Spleen (tissue), 7 donors: ENCODE measurements around the gene GOLPH3.

ENCODE experiments used
- POLR2A ChIP-seq, 3 donors: fragments of 450-650 bp; IDR thresholded peaks; one replicate each; pipeline ENCODE4 v1.5.1; 2017; ENCODE audit warnings: antibody characterized with exemption in 3 of 3, mild to moderate bottlenecking in 1 of 3
- TF ChIP-seq, protein P1 (sequence below), 11 experiments: fragments of 200-600 bp in 7 of 11; fragments of 450-650 bp in 4 of 11; sonication (generic) in 4 of 11; IDR thresholded peaks in 8 of 11; conservative IDR thresholded peaks in 3 of 11; 1 replicate in 7 of 11; 2 replicates in 4 of 11; pipeline versions ENCODE4 v1.4.0 to v1.8.0; 2016 to 2021; ENCODE audit warnings: antibody characterized with exemption in 11 of 11, inconsistent platforms in 4 of 11, mild to moderate bottlenecking in 1 of 11
- donor health status: DM: no; HTN: no; CAD: no; lungs with moderate emphysema.
- donor health status: DM: no; HTN: no; CAD: no.
- donor health status: DM: no; HTN: no; CAD: no.

DNA sequence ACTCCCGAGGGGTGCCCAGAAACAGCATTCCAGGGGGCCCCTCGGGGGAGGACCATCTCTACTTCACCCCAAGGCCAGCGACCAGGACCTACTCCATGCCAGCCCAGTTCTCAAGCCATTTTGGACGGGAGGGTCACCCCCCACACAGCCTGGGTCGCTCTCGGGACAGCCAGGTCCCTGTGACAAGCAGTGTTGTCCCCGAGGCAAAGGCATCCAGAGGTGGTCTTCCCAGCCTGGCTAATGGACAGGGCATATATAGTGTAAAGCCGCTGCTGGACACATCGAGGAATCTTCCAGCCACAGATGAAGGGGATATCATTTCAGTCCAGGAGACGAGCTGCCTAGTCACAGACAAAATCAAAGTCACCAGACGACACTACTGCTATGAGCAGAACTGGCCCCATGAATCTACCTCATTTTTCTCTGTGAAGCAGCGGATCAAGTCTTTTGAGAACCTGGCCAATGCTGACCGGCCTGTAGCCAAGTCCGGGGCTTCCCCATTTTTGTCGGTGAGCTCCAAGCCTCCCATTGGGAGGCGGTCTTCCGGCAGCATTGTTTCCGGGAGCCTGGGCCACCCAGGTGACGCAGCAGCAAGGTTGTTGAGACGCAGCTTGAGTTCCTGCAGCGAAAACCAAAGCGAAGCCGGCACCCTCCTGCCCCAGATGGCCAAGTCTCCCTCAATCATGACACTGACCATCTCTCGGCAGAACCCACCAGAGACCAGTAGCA is 83.9 kb downstream of the GOLPH3 start:
- TF ChIP-seq, protein P1, sequence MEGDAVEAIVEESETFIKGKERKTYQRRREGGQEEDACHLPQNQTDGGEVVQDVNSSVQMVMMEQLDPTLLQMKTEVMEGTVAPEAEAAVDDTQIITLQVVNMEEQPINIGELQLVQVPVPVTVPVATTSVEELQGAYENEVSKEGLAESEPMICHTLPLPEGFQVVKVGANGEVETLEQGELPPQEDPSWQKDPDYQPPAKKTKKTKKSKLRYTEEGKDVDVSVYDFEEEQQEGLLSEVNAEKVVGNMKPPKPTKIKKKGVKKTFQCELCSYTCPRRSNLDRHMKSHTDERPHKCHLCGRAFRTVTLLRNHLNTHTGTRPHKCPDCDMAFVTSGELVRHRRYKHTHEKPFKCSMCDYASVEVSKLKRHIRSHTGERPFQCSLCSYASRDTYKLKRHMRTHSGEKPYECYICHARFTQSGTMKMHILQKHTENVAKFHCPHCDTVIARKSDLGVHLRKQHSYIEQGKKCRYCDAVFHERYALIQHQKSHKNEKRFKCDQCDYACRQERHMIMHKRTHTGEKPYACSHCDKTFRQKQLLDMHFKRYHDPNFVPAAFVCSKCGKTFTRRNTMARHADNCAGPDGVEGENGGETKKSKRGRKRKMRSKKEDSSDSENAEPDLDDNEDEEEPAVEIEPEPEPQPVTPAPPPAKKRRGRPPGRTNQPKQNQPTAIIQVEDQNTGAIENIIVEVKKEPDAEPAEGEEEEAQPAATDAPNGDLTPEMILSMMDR (IDR thresholded peaks at IDR 0.05 in 8 of 11, conservative IDR thresholded peaks at IDR 0.05 in 3 of 11): no peak
- TF ChIP-seq POLR2A (IDR thresholded peaks at IDR 0.05): no peak
